GM12865 (cell line): ENCODE measurements around the gene CCDC192.
"Not testable (repeated sequence)": the region's sequence is repeated elsewhere in the genome, so short reads cannot be mapped to it uniquely, and the experiment has no call there.

Experiments used
- DNase-seq: peaks from one replicate; pipeline ENCODE4 v3.0.0; 2010; ENCODE audit warnings: low read depth
- H3K4me3 ChIP-seq: 2 replicates; pipeline ENCODE4 v1.5.1; 2011; ENCODE audit warnings: mild to moderate bottlenecking, low read depth, low read length, control low read depth
- TF ChIP-seq, protein P1 (sequence below): IDR thresholded peaks from 2 replicates; pipeline ENCODE4 v1.5.1; 2011; ENCODE audit warnings: low read length, control low read depth, low read depth, inconsistent platforms; ENCODE audit not compliant: insufficient read depth; ENCODE audit errors: missing control alignments

The CCDC192 gene

GRCh38 chr5:127839496-127840197 lies 136.5 kb downstream of the CCDC192 start:
- TF ChIP-seq, protein P1, sequence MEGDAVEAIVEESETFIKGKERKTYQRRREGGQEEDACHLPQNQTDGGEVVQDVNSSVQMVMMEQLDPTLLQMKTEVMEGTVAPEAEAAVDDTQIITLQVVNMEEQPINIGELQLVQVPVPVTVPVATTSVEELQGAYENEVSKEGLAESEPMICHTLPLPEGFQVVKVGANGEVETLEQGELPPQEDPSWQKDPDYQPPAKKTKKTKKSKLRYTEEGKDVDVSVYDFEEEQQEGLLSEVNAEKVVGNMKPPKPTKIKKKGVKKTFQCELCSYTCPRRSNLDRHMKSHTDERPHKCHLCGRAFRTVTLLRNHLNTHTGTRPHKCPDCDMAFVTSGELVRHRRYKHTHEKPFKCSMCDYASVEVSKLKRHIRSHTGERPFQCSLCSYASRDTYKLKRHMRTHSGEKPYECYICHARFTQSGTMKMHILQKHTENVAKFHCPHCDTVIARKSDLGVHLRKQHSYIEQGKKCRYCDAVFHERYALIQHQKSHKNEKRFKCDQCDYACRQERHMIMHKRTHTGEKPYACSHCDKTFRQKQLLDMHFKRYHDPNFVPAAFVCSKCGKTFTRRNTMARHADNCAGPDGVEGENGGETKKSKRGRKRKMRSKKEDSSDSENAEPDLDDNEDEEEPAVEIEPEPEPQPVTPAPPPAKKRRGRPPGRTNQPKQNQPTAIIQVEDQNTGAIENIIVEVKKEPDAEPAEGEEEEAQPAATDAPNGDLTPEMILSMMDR = no peak
- DNase-seq = peak; percentile 9
- H3K4me3 ChIP-seq = no peak overlapping the region

DNA sequence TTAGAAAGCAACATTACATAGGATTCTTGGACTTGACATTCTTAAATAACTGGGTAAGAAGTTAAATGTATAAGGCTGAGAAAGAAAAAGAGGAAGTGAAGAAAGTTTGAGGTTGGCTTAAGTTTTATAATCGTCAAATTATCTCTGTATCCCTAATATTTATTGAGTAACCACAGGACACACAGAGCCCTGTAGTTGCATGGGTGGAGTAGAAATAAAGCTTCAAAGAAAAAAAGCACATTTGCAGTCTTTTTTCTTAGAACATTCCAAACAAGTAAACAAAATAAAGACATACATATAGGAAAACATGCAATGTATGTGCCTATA lies 137.0 kb downstream of the CCDC192 start:
- DNase-seq = peak; percentile 11
- TF ChIP-seq, protein P1 = no peak
- H3K4me3 ChIP-seq = no peak overlapping the region

GRCh38 chr5:127840809-127841208 lies 137.6 kb downstream of the CCDC192 start:
- DNase-seq = no peak
- TF ChIP-seq, protein P1 = no peak
- H3K4me3 ChIP-seq = no peak overlapping the region

- TF ChIP-seq, protein P1 = no peak
- DNase-seq = no peak
- no peak overlapping the region for H3K4me3 ChIP-seq
Observed at GRCh38 chr5:127844581-127845021, 141.4 kb downstream of the CCDC192 start.

GRCh38 chr5:127846884-127847283 lies 143.7 kb downstream of the CCDC192 start:
- DNase-seq = no peak
- TF ChIP-seq, protein P1 = no peak
- no peak overlapping the region for H3K4me3 ChIP-seq

GRCh38 chr5:127847641-127848040 lies 144.4 kb downstream of the CCDC192 start:
- not testable (repeated sequence) for H3K4me3 ChIP-seq

GRCh38 chr5:127848098-127848497 lies 144.9 kb downstream of the CCDC192 start:
- no peak for DNase-seq
- H3K4me3 ChIP-seq = no peak overlapping the region
- TF ChIP-seq, protein P1 = no peak

More at GRCh38 chr5:127847641-127848040, 144.4 kb downstream of the CCDC192 start:
- not testable (repeated sequence) for DNase-seq
